Measurements from ENCODE around the gene UBB. TPM values are rescaled to one million over a fixed set of nuclear protein-coding genes. Genes with fewer than 3 reads are reported as not detected.
A peak's percentile ranks its signal among the peaks of the same experiment; 100 is the strongest.

The UBB gene
- 1,000 to 10,000 TPM; 1,163 to 1,195 TPM for total RNA-seq
- long read RNA-seq, transcript UBB-201 (2 exons, 1,225 nt) = major isoform, 32 of 34 reads
- long read RNA-seq, partial matches to known transcripts = 0 of 34 reads
- long read RNA-seq, other reads (novel, unspliced or antisense) = 0 of 34 reads

DNA sequence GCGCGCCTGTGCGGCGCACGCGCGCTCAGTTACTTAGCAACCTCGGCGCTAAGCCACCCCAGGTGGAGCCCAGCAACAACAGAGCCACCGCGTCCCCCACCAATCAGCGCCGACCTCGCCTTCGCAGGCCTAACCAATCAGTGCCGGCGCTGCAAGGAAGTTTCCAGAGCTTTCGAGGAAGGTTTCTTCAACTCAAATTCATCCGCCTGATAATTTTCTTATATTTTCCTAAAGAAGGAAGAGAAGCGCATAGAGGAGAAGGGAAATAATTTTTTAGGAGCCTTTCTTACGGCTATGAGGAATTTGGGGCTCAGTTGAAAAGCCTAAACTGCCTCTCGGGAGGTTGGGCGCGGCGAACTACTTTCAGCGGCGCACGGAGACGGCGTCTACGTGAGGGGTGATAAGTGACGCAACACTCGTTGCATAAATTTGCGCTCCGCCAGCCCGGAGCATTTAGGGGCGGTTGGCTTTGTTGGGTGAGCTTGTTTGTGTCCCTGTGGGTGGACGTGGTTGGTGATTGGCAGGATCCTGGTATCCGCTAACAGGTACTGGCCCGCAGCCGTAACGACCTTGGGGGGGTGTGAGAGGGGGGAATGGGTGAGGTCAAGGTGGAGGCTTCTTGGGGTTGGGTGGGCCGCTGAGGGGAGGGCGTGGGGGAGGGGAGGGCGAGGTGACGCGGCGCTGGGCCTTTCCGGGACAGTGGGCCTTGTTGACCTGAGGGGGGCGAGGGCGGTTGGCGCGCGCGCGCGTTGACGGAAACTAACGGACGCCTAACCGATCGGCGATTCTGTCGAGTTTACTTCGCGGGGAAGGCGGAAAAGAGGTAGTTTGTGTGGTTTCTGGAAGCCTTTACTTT, at the start of gene UBB:
Gene UBB (plus strand): TSS at position 452 of the 856 bp plus-strand sequence. CDS start 817 bp downstream, outside the sequence.
- peak; percentile 98 to 99 for ATAC-seq
- intact Hi-C loops (cut with DNase I) = loop anchor here (10.0 kb wide), 1 partner anchor 54 kb away; no protein-coding TSS in a partner anchor
- peak; percentile 97 for DNase-seq

- DNase-seq (no peak), ATAC-seq (no peak)
- intact Hi-C loops (cut with DNase I) = no loop called here
Observed at GRCh38 chr17:16338391-16338790, 42.5 kb upstream of the UBB start.

- DNase-seq (no peak), ATAC-seq (no peak)
- intact Hi-C loops (cut with DNase I) = no loop called here
Observed at GRCh38 chr17:16339402-16339801, 41.5 kb upstream of the UBB start.

GRCh38 chr17:16339959-16340358, 40.9 kb upstream of the UBB start:
- ATAC-seq (no peak), DNase-seq (no peak)
- intact Hi-C loops (cut with DNase I) = no loop called here

GRCh38 chr17:16342979-16343378, 37.9 kb upstream of the UBB start:
- ATAC-seq (peak in 1 of 2 donors; percentile 65), DNase-seq (no peak)
- intact Hi-C loops (cut with DNase I) = no loop called here

DNA sequence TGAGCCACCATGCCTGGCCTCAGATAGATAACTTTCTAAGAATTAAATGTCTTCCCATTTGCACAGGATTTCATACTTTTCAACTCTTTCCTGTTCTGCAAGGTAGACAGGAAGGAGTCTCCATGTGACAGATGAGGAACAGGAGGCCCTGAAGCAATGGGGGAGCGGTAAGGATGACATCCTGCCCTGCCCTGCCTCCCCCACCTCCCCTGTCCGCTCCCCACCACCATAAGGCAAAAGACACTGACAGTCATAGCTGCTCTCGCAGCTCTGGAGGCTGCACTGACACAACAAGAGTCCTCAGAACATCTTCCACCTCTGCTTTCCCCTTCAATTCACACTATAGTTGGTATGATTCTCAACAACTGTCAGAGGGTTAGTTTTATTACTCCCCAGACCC, 37.3 kb upstream of the UBB start:
- ATAC-seq (no peak), DNase-seq (no peak)
- intact Hi-C loops (cut with DNase I) = no loop called here

DNA sequence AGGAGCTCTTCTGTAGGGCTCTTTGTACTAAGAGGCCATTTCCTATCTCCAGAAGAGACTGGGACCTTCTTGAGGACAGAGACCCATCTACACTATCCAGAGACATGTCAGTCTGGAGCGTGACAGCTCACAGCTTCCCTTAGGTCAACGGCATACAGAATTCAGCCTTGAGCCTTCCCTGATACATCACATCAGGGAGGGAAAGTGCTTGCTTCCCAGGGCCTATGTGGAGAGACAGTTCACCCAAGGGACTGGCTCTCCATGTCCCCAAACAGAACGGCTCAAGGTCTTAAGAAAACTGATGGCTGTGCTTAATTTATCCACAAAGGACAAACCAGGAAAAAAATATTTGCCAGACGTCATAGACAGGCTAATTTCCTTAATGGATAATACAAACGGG, 35.3 kb upstream of the UBB start:
- ATAC-seq (peak in 1 of 2 donors; percentile 25), DNase-seq (no peak)
- intact Hi-C loops (cut with DNase I) = no loop called here

DNA sequence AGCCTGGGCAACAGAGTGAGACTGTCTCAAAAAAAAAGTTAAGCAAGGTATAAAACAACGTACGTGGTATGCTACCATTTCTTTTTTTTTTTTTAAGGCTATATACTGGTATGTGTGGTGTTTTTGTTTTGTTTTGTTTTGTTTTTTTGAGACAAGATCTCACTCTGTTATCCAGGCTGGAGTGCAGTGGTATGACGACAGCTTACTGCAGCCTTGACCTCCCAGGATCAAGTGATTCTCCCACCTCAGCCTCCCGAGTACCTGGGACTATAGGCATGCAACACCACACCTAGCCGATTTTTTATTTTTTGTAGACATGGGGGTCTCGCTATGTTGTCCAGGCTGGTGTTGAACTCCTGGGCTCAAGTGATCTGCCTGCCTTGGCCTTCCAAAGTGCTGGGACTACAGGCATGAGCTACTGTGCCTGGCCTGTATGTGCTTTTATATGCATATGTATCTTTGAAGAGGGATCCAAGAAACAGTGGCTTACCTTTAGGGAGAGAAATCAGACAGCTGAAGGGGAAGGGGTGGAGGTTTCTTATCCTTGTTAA, 34.1 kb upstream of the UBB start:
- intact Hi-C loops (cut with DNase I) = no loop called here
- ATAC-seq (no peak), DNase-seq (no peak)

- intact Hi-C loops (cut with DNase I) = no loop called here
- no peak for ATAC-seq
- no peak for DNase-seq
Observed at GRCh38 chr17:16348586-16348985, 32.3 kb upstream of the UBB start.

DNA sequence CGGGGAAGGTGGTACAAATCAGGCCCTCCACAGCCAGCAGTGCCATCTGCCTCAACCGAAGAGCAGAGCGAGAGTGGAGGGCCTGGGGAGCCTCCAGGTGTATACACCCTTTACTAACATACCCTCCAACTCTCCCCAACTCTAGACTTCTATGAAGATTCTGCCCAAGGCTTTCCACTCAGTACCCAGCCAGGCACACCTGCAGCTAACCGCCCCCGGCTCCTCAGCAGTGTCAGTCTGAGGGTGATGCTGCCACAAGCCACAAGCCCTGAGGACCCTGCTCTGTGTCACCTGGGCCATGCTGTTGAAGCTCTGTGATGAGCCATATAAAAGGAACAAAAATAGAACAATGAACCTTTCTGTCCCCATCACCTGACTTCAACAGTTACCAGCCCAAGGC, 31.5 kb upstream of the UBB start:
- intact Hi-C loops (cut with DNase I) = no loop called here

GRCh38 chr17:16351831-16352230, 29.1 kb upstream of the UBB start:
- ATAC-seq (no peak), DNase-seq (no peak)
- intact Hi-C loops (cut with DNase I) = no loop called here

More for the DNA sequence above, 31.5 kb upstream of the UBB start:
- DNase-seq (no peak), ATAC-seq (no peak)

- intact Hi-C loops (cut with DNase I) = no loop called here
- DNase-seq (no peak), ATAC-seq (peak; percentile 32 to 60)
Observed at GRCh38 chr17:16352303-16352666, 28.6 kb upstream of the UBB start.

- DNase-seq (peak; percentile 47), ATAC-seq (peak; percentile 73 to 74)
- intact Hi-C loops (cut with DNase I) = no loop called here
Observed at GRCh38 chr17:16352667-16353316, 28.1 kb upstream of the UBB start.

DNA sequence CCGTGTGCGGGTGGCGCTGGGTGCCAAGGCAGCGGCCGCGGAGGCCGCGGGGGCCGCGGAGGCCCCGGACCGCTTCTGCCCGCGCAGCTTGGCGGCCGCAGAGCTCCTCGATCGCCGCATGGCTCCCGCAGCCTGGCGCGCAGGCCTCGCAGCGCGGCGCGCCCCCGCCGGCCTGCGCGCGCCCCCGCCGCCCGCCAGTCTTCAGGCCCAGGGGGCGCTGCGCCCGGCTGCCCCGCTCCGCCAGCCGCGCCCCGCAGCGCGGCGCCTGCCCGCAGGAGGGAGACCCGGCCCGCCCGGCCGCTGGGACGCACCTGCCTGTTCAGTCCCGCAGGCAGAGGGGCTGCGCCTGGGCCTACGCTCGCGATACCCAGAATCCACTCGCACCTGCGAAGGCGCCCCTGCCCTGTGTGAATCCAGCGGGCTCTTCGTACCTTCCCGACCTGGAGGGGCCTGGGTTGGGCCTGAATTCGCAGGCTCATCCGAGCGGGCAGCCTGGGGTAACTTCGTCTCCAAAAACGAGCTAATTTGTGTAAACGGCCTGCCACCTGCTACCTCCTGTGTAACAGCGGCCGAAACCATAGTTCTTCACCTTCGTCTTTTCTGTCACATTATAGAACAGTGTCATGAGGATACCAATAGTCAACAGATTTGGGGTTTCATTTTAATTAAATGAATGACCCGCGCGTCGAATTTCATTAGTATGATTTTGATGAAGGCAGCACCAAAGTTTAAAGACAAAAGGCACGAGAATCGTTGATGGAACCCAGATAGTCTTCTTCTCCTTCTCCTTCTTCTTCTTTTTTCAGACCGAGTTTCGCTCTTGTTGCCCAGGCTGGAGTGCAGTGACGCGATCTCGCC, 27.3 kb upstream of the UBB start, which contains the start of gene CENPV:
Gene CENPV (minus strand): TSS at position 153 of the 858 bp plus-strand sequence. CDS start 33 bp downstream, at position 120.
- ATAC-seq (peak; percentile 77 to 92), DNase-seq (peak; percentile 39)
- intact Hi-C loops (cut with DNase I) = no loop called here

- DNase-seq = no peak
Observed at GRCh38 chr17:16354585-16354984, 26.3 kb upstream of the UBB start.

DNA sequence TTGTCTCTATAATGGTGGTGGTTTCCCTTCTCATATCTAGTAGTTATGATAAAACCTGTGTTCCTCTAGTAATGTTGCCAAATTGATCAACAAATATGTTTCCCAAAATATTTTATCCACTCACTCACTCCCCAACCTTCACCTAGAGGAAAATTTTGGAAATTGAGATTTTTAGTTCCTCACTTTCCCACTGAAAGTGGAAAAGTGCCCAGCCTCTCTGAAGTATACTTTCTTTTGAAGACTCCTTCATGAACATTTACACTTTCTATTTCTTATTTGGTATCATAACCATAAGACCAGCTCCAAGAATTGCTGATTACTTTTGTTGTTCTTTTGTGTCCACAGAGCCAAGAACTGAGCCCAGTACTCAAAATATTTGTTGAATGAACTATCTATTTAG, 22.5 kb upstream of the UBB start:
- intact Hi-C loops (cut with DNase I) = no loop called here
- ATAC-seq (no peak), DNase-seq (no peak)

More at GRCh38 chr17:16354585-16354984, 26.3 kb upstream of the UBB start:
- no peak for ATAC-seq
- intact Hi-C loops (cut with DNase I) = no loop called here

DNA sequence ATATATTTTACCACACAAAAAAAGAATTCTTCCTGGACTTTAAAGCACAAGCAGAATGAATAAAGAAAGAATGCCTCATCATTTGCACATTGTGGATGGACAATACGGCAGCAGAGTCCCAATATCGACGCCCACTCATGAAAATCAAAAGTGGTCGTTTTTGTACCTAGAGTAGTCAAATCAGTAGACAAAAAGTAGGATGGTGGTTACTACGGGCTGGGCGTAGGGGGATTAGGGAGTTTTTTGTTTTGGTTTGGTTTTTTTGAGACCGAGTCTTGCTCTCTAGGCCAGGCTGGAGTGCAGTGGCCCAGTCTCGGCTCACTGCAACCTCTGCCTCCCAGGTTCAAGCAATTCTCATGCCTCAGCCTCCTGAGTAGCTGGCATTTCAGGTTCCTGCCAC, 19.0 kb upstream of the UBB start:
- ATAC-seq (no peak), DNase-seq (no peak)
- intact Hi-C loops (cut with DNase I) = loop anchor here in 1 of 2 donors (5.0 to 10.0 kb wide), 2 partner anchors 53 to 160 kb away; partner anchors contain the start of gene TRPV2

DNA sequence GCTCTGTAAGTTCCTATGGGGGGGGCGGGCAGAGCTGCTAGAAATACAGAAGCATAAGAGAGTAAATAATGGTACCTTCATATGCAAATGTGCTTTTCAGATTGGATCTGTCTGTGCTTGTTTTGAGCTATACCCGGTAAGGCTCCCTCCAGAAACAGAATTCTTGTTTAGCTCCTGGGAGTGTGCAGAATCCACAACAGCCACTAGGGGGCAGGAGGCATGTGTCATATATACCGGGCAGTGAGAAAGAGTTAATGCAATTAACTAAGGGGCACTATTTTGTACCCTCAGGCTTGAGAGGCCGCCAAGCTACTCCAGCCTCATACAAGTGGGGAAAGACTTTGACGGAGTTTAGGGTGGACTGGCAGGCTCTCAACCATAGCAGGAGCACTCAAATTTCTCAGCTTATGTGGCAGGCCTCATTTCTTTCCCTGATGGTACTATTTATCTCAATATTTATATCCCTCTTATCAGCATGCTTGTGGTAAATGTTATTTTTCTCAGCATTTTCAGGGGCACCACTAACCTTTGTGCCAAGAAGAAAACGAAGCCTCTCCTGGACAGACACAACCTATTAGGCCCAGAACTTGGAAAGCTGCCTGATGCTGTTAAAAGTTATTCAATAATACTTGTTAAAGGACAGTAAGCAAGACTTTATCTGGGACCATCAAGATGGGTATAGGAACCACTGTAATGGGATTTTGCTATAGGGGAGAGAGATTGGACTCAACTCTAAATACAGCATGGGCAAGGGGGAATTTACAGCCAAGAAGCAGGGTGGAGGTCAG, 16.9 kb upstream of the UBB start:
- DNase-seq (peak; percentile 79), ATAC-seq (peak; percentile 89 to 90)
- intact Hi-C loops (cut with DNase I) = loop anchor here in 1 of 2 donors (5.0 to 10.0 kb wide), 2 partner anchors 51 to 158 kb away; partner anchors contain the start of gene TRPV2

All from left cardiac atrium (tissue), 4 donors.